Measurements from ENCODE around the gene SLC25A24. TPM values are rescaled to one million over a fixed set of nuclear protein-coding genes. Genes with fewer than 3 reads are reported as not detected.
"Not testable (repeated sequence)": the region's sequence is repeated elsewhere in the genome, so short reads cannot be mapped to it uniquely, and the experiment has no call there.

The SLC25A24 gene
- total RNA-seq, 1 experiment from 2014 or later: 35.4 TPM

- H3K27me3 ChIP-seq (replicated peaks; ENCODE audit: insufficient read depth, low read depth, low read length, poor library complexity): no peaks in the 10 kb centered on the region
- intact Hi-C loops (cut with micrococcal nuclease; ENCODE audit: unreplicated experiment): no loop called here
- H3K9me3 ChIP-seq (ENCODE audit: low read depth, low read length, poor library complexity, severe bottlenecking): no peaks in the 10 kb centered on the region
- BruUV-seq (replicated peaks): no TSS peak
- no peak for DNase-seq (ENCODE audit: low spot score)
- H3K4me1 ChIP-seq (ENCODE audit: insufficient read depth, low read length, poor library complexity, severe bottlenecking): no peaks in the 10 kb centered on the region
- ChIA-PET CTCF (no interaction called here), POLR2A (ENCODE audit: low non-redundant PET) (no interaction called here)
- TF ChIP-seq CTCF (conservative IDR thresholded peaks at IDR 0.05; ENCODE audit: low read depth, low read length) (no peak), EZH2 (IDR thresholded peaks at IDR 0.05; ENCODE audit: borderline replicate concordance, low read depth, low read length, poor library complexity, severe bottlenecking) (no peak)
- H3K36me3 ChIP-seq (ENCODE audit: insufficient read depth, low read length, poor library complexity, severe bottlenecking): peaks cover 50% of the 10 kb centered on the region
- H3K27ac ChIP-seq (ENCODE audit: low read depth, low read length, poor library complexity, severe bottlenecking): no peak overlapping the region
- no peak overlapping the region for H3K4me3 ChIP-seq (ENCODE audit: low read depth, low read length, poor library complexity, severe bottlenecking)
Observed at GRCh38 chr1:108151548-108151947, 48.6 kb downstream of the SLC25A24 start.

- H3K4me3 ChIP-seq (ENCODE audit: low read depth, low read length, poor library complexity, severe bottlenecking): no peak overlapping the region
- no peak for TF ChIP-seq CTCF (conservative IDR thresholded peaks at IDR 0.05; ENCODE audit: low read depth, low read length)
- no TSS peak for BruUV-seq (replicated peaks)
- H3K36me3 ChIP-seq (ENCODE audit: insufficient read depth, low read length, poor library complexity, severe bottlenecking): peaks cover 48% of the 10 kb centered on the region
- POLR2A ChIA-PET (ENCODE audit: low non-redundant PET): no interaction called here
- CTCF ChIA-PET: no interaction called here
- H3K4me1 ChIP-seq (ENCODE audit: insufficient read depth, low read length, poor library complexity, severe bottlenecking): no peaks in the 10 kb centered on the region
- intact Hi-C loops (cut with micrococcal nuclease; ENCODE audit: unreplicated experiment): no loop called here
- H3K27ac ChIP-seq (ENCODE audit: low read depth, low read length, poor library complexity, severe bottlenecking): no peak overlapping the region
- no peak for DNase-seq (ENCODE audit: low spot score)
- no peaks in the 10 kb centered on the region for H3K27me3 ChIP-seq (replicated peaks; ENCODE audit: insufficient read depth, low read depth, low read length, poor library complexity)
- H3K9me3 ChIP-seq (ENCODE audit: low read depth, low read length, poor library complexity, severe bottlenecking): no peaks in the 10 kb centered on the region
Observed at GRCh38 chr1:108149796-108150467, 50.2 kb downstream of the SLC25A24 start.

GRCh38 chr1:108144569-108144968, 55.6 kb downstream of the SLC25A24 start:
- CTCF ChIA-PET; H3K4me1 ChIP-seq (ENCODE audit: insufficient read depth, low read length, poor library complexity, severe bottlenecking); POLR2A ChIA-PET (ENCODE audit: low non-redundant PET); H3K27ac ChIP-seq (ENCODE audit: low read depth, low read length, poor library complexity, severe bottlenecking); H3K9me3 ChIP-seq (ENCODE audit: low read depth, low read length, poor library complexity, severe bottlenecking); intact Hi-C loops (cut with micrococcal nuclease; ENCODE audit: unreplicated experiment); DNase-seq (ENCODE audit: low spot score); H3K27me3 ChIP-seq (replicated peaks; ENCODE audit: insufficient read depth, low read depth, low read length, poor library complexity); H3K4me3 ChIP-seq (ENCODE audit: low read depth, low read length, poor library complexity, severe bottlenecking); BruUV-seq (replicated peaks): not testable (repeated sequence)
- H3K36me3 ChIP-seq (ENCODE audit: insufficient read depth, low read length, poor library complexity, severe bottlenecking): peaks cover 26% of the 10 kb centered on the region

GRCh38 chr1:108142773-108143394, 57.3 kb downstream of the SLC25A24 start:
- no peak for DNase-seq (ENCODE audit: low spot score)
- no TSS peak for BruUV-seq (replicated peaks)
- no peak for TF ChIP-seq CTCF (conservative IDR thresholded peaks at IDR 0.05; ENCODE audit: low read depth, low read length)
- TF ChIP-seq EZH2 (IDR thresholded peaks at IDR 0.05; ENCODE audit: borderline replicate concordance, low read depth, low read length, poor library complexity, severe bottlenecking): no peak
- no peaks in the 10 kb centered on the region for H3K27me3 ChIP-seq (replicated peaks; ENCODE audit: insufficient read depth, low read depth, low read length, poor library complexity)
- intact Hi-C loops (cut with micrococcal nuclease; ENCODE audit: unreplicated experiment): no loop called here
- ChIA-PET POLR2A (ENCODE audit: low non-redundant PET) (no interaction called here), CTCF (no interaction called here)
- no peaks in the 10 kb centered on the region for H3K9me3 ChIP-seq (ENCODE audit: low read depth, low read length, poor library complexity, severe bottlenecking)
- no peaks in the 10 kb centered on the region for H3K4me1 ChIP-seq (ENCODE audit: insufficient read depth, low read length, poor library complexity, severe bottlenecking)
- no peak overlapping the region for H3K27ac ChIP-seq (ENCODE audit: low read depth, low read length, poor library complexity, severe bottlenecking)
- H3K36me3 ChIP-seq (ENCODE audit: insufficient read depth, low read length, poor library complexity, severe bottlenecking): peaks cover 18% of the 10 kb centered on the region
- H3K4me3 ChIP-seq (ENCODE audit: low read depth, low read length, poor library complexity, severe bottlenecking): no peak overlapping the region
